Measurements from ENCODE around the gene TMOD1. TPM values are rescaled to one million over a fixed set of nuclear protein-coding genes. Genes with fewer than 3 reads are reported as not detected.
"Not testable (repeated sequence)": the region's sequence is repeated elsewhere in the genome, so short reads cannot be mapped to it uniquely, and the experiment has no call there.

Gene TMOD1
- polyA plus RNA-seq (ENCODE audit: insufficient read length in 4 of 4) = 1 to 10 TPM; 1.7 to 2.9 (median 2.2) TPM

DNA sequence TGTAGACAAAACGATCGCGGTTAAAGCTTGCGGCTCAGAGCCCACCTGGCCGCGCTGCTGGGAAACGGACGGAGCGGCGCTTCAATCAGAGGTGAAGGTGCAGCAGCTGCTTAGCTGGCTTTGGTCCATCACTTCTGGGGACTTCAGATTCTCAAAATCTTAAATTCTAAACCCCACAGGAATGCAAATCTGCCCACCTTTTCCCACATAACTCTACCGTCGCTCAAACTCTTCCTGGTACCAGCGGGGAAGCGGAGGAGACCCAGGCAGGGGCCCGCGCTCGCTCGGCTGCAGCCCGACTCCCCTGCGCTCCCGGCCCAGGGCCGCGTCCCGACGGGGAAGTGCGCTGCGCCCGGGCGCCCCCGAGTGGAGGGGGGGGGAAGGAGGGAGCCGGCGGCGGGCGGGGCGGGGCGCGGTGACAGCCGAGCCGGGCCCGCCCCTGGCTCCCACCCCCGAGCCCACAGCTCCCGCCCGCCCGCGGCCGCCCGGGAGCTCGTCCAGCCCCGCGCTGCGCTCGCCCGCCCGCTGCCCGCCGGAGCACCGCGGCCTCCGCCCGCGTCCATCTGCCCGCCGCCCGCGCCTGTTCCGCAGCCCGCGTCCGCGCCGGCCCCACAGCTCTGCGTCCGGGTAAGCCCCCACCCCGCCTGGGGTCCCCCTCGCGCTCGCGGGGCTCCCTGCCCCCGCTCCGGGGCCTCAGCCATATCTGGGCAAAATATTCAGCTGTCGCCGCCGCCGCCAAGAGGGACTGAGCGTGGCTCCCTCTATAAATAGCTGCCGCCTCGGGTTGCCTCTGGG lies at the start of gene TMOD1:
TMOD1 (plus strand) TSS at position 490 of the 795 bp plus-strand sequence. CDS start 22,523 bp downstream, outside the sequence.
- peak in 1 of 4 donors; percentile 16 for DNase-seq (ENCODE audit: low read depth in 4 of 4, low spot score in 3 of 4)

GRCh38 chr9:97453573-97453972 lies 47.9 kb upstream of the TMOD1 start:
- DNase-seq (ENCODE audit: low read depth in 4 of 4, low spot score in 3 of 4) = not testable (repeated sequence)

DNA sequence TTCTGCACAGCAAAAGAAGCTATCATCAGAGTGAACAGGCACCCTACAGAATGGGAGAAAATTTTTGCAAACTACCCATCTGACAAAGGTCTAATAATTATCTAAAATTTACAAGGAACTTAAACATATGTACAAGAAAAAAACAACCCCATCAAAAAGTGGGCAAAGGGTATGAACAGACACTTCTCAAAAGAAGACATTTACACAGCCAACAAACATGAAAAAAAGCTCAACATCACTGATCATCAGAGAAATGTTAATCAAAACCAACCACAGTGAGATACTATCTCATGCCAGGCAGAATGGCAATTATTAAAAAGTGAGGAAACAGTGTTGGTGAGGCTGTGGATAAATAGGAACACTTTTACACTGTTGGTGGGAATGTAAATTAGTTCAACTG lies 44.6 kb upstream of the TMOD1 start:
- DNase-seq (ENCODE audit: low read depth in 4 of 4, low spot score in 3 of 4) = not testable (repeated sequence)

- DNase-seq (ENCODE audit: low read depth in 4 of 4, low spot score in 3 of 4) = no peak
Observed at GRCh38 chr9:97459326-97459725, 42.1 kb upstream of the TMOD1 start.

GRCh38 chr9:97462159-97462558 lies 39.3 kb upstream of the TMOD1 start:
- no peak for DNase-seq (ENCODE audit: low read depth in 4 of 4, low spot score in 3 of 4)

GRCh38 chr9:97462914-97463313 lies 38.6 kb upstream of the TMOD1 start:
- no peak for DNase-seq (ENCODE audit: low read depth in 4 of 4, low spot score in 3 of 4)

GRCh38 chr9:97468658-97469448 lies 32.6 kb upstream of the TMOD1 start:
- peak; percentile 20 to 31 (median 29) for DNase-seq (ENCODE audit: low read depth in 4 of 4, low spot score in 3 of 4)

DNA sequence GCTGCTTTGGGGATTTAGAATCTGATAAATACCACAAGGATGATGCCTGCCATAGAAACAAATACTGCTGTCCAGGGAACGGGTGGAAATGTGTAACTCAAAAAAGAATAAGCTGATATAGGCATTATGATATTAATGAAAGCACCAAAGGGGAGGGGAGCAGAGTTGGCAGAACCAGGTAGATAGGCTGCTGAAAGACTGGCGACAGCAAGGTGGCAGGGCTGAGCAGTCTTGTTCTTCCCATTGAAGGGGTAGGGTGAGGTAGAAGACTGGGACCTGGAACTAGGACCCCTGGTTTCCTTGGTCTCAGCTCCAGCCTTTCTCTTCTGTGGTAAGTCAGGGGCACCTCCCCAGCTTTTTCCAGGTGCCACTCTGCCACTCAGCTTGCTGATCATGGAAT lies 31.4 kb upstream of the TMOD1 start:
- no peak for DNase-seq (ENCODE audit: low read depth in 4 of 4, low spot score in 3 of 4)

DNA sequence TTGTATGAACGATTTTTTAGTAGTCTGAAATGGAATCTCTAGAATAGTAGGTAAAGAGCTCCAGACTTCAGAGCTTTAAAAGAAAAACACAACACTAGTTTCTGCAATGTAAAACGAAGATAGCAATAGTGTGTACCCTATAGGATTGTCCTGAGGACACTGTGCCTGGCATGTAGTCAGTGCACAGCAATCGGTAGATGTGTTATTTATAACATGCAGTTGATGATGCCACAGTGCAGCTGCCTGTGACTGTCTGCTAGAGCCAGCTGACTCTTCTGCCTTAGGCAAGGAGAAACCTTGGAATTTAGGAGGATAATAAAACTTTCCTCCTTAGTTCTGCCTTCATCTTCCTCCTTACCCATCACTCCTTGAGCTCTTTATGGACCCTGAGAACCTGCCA lies 27.7 kb upstream of the TMOD1 start:
- DNase-seq (ENCODE audit: low read depth in 4 of 4, low spot score in 3 of 4) = no peak

DNA sequence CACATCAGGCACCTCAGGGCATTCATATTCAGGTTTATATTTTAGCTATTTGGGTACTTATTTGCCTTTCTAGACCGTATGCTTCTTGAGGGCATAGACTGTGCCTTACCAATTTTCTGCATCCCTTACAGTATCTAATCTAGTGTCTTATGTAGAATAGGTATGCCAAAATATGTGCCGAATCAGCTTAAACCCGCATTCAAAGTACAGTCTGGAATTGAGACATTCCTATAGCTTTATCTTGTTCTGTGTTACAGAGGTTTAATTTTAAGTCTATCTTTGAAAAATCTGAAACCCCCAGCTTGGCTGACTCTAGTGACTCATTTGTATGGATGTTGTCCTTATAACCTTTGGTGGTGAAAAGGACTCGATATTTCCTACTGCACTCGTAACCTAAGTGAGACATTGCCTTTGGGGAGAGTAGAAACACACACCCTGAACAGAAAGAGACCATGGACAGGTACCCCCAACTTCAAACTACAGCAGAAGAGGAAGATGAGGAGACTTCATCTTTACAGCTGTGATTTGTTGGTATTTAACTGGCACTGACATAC lies 27.0 kb upstream of the TMOD1 start:
- DNase-seq (ENCODE audit: low read depth in 4 of 4, low spot score in 3 of 4) = no peak

- no peak for DNase-seq (ENCODE audit: low read depth in 4 of 4, low spot score in 3 of 4)
Observed at GRCh38 chr9:97475059-97475458, 26.4 kb upstream of the TMOD1 start.

GRCh38 chr9:97478301-97478981 lies 23.0 kb upstream of the TMOD1 start:
- no peak for DNase-seq (ENCODE audit: low read depth in 4 of 4, low spot score in 3 of 4)

DNA sequence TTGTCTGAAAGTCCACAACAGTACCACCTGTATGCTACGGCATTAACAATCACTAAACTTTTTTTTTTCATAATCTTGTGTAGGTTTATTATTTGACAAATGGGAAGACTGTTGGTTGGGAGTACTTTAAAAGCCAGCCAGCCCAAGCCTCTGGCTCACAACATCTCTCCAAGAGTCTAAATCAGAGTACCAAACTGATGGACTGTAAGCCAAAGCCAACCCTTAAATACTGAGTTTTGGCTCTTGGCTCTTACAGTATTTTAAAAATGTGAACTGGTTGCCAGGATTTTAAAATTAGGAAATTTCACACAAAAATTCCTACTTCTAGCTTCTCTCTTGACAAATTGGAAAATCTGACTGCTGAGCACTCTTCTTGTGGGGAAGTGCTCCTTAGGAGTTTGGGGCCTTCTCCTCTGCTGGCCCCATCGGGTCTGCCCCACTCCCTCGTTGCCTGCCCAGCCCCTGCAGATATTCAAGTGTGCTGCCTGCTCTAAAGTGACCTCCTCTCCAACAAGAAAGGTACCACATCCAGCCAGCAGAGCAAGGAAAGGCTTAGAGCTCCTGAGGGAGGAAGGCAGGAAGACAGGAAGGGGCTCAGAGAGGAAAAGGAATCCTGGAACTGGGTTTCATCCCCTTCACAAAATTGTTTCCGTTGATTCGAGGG lies 21.8 kb upstream of the TMOD1 start:
- no peak for DNase-seq (ENCODE audit: low read depth in 4 of 4, low spot score in 3 of 4)

DNA sequence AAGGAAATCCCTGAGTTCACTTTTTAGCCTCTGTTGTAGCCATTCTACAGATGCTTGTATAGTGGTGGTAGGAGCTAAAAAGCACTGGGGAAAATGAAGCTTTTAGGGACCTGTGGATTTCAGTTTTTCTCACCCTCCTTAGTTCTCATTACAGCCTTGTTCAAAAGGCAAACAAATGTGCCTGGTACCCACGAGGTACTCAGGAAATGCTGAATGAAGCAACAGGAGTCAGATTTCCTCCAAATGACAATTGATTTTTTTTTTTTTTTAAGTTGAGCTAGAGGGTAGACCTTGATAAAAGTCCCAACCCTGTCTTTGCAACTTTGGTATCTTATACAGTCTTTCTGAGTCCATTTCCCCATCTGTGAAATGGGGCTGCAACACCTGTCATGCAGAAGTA lies 21.3 kb upstream of the TMOD1 start:
- DNase-seq (ENCODE audit: low read depth in 4 of 4, low spot score in 3 of 4) = no peak

DNA sequence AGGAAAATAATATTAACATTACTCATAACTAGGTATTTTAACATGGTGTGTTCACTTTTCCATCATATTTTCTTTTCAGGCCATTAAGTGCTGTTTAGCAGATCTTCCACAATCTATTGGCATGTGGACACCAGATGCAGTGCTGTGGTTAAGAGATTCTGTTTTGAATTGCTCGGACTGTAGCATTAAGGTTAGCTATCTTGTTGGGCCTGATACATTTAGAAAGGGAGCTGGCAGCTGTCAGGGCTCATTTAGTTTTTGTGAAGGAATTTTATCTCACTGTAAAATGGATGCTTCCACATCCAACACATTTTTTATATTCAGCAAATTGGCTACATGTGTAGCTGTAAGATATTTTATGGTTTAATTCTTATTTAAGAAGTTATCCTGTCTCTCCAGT lies 20.7 kb upstream of the TMOD1 start:
- no peak for DNase-seq (ENCODE audit: low read depth in 4 of 4, low spot score in 3 of 4)

DNA sequence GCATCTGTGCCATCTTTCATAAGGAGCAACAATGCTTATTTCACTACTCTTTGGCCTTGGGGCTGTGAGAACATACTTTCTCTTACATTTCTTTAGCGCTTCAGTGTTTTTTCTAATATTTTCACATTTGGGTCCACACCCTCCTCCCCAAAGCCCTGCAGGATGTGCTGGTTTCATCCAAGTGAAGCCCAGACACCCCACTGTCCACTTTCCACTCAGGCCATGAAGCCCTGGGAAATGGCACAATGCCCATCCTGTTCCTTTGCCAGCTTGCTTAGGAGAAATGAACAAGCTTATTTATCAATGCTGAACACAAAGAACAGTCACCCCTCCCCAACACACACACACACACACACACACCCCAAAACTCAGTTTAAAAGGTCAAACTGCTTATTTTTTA lies 17.3 kb upstream of the TMOD1 start:
- DNase-seq (ENCODE audit: low read depth in 4 of 4, low spot score in 3 of 4) = no peak

DNA sequence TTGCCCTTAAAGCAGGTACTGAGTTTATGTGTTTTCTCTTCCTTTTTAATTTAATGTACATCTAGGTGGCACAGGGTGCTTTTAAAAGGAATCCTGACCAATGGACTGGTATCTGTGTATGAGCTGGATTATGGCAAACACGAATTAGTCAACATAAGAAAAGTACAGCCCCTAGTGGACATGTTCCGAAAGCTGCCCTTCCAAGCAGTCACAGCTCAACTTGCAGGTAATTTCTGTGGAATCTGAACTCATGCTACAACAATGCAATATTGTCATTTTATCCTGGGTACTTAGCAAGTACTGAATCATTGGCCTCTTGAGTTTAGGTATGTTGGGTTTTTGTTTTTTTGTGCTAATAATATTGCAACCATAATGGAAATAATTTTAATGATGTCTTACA lies 14.4 kb upstream of the TMOD1 start:
- no peak for DNase-seq (ENCODE audit: low read depth in 4 of 4, low spot score in 3 of 4)

GRCh38 chr9:97487861-97488260 lies 13.6 kb upstream of the TMOD1 start:
- no peak for DNase-seq (ENCODE audit: low read depth in 4 of 4, low spot score in 3 of 4)

- DNase-seq (ENCODE audit: low read depth in 4 of 4, low spot score in 3 of 4) = no peak
Observed at GRCh38 chr9:97491216-97491999, 10.1 kb upstream of the TMOD1 start.
